Muscle layer of duodenum (tissue), 2 donors: ENCODE results near the gene HSPG2.
"Not testable (repeated sequence)": the region's sequence is repeated elsewhere in the genome, so short reads cannot be mapped to it uniquely, and the experiment has no call there.

ENCODE experiments used
- H3K27ac ChIP-seq: one replicate; pipeline ENCODE4 v1.7.0; 2013; ENCODE audit warnings: mild to moderate bottlenecking, low read length
- H3K27me3 ChIP-seq: one replicate; pipeline ENCODE4 v1.7.0; 2013; ENCODE audit warnings: low read depth, mild to moderate bottlenecking, control low read depth, low read length
- H3K36me3 ChIP-seq, 2 donors: one replicate each; pipeline ENCODE4 v1.7.0; 2013; ENCODE audit warnings: low read length in 2 of 2, control low read depth in 1 of 2, mild to moderate bottlenecking in 1 of 2; ENCODE audit not compliant: insufficient read depth in 2 of 2, control insufficient read depth in 1 of 2
- H3K4me1 ChIP-seq, 2 donors: one replicate each; pipeline ENCODE4 v1.7.0; 2013; ENCODE audit warnings: low read length in 2 of 2, mild to moderate bottlenecking in 2 of 2, control low read depth in 1 of 2, moderate library complexity in 1 of 2; ENCODE audit not compliant: insufficient read depth in 2 of 2, control insufficient read depth in 1 of 2
- H3K4me3 ChIP-seq, 2 donors: one replicate each; pipeline ENCODE4 v1.7.0; 2013; ENCODE audit warnings: low read length in 2 of 2, low read depth in 1 of 2, mild to moderate bottlenecking in 1 of 2
- H3K9me3 ChIP-seq, 2 donors: one replicate each; pipeline ENCODE4 v1.7.0; 2013; ENCODE audit warnings: low read length in 2 of 2, control low read depth in 1 of 2, mild to moderate bottlenecking in 1 of 2; ENCODE audit not compliant: control insufficient read depth in 1 of 2
- donor health status: healthy.

HSPG2 gene

GRCh38 chr1:21930080-21930571 is 7.0 kb downstream of the HSPG2 start:
- no peaks in the 10 kb centered on the region for H3K9me3 ChIP-seq
- no peaks in the 10 kb centered on the region for H3K27me3 ChIP-seq
- peaks cover 55 to 80% of the 10 kb centered on the region in 2 donors for H3K4me1 ChIP-seq
- H3K27ac ChIP-seq, result peak overlapping the region; percentile 95
- H3K4me3 ChIP-seq, result no peak overlapping the region
- H3K36me3 ChIP-seq, result no peaks in the 10 kb centered on the region

DNA sequence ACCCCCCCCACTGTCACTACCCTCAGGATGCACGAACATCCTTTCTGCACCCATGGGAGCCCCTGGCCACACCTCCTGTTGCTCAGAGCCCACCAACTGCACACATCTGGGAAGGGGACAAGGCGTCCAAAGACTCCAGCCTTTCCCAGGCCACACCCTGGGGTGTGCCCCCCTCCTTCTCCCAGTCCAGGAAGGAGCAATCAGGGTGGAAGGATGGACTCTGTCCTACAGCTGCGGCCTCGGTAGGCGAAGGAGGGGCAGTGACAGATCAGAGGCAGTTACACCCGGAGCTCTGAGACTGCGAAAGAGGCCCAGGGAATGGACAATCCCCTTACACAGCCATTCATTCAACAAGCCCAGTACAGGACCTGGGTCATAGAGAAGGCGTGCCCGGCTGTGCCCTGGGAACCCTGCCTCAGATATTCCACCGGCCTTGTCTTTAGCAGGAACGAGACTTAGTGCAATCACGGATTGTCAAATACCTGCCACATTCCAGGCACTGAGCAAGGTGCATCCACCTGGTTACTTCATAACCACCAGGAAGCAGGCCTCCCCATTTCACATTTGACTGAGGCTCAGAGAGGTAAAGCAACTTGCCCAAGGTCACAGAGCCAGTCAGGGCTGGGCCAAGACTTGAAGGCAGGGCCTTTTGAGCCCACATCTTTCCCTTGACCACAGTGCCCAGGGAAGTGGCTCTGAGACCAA is 9.4 kb downstream of the HSPG2 start:
- no peaks in the 10 kb centered on the region for H3K27me3 ChIP-seq
- H3K9me3 ChIP-seq, result no peaks in the 10 kb centered on the region
- H3K36me3 ChIP-seq, result no peaks in the 10 kb centered on the region
- peak overlapping the region in 1 of 2 donors; percentile 20 for H3K4me3 ChIP-seq
- peaks cover 57 to 82% of the 10 kb centered on the region in 2 donors for H3K4me1 ChIP-seq
- peak overlapping the region; percentile 87 for H3K27ac ChIP-seq

- H3K27me3 ChIP-seq, result no peaks in the 10 kb centered on the region
- no peaks in the 10 kb centered on the region for H3K36me3 ChIP-seq
- peak overlapping the region in 1 of 2 donors; percentile 20 for H3K4me3 ChIP-seq
- H3K9me3 ChIP-seq, result no peaks in the 10 kb centered on the region
- H3K27ac ChIP-seq, result peak overlapping the region; percentile 87
- peaks cover 50 to 79% of the 10 kb centered on the region in 2 donors for H3K4me1 ChIP-seq
Measured at GRCh38 chr1:21926814-21927532, 10.1 kb downstream of the HSPG2 start.

- Histone ChIP-seq H3K9me3 (no peaks in the 10 kb centered on the region), H3K36me3 (no peaks in the 10 kb centered on the region), H3K4me1 (peaks cover 49 to 75% of the 10 kb centered on the region in 2 donors), H3K27ac (peak overlapping the region; percentile 87), H3K4me3 (peak overlapping the region in 1 of 2 donors; percentile 25), H3K27me3 (no peaks in the 10 kb centered on the region)
Measured at GRCh38 chr1:21926065-21926464, 11.0 kb downstream of the HSPG2 start.

DNA sequence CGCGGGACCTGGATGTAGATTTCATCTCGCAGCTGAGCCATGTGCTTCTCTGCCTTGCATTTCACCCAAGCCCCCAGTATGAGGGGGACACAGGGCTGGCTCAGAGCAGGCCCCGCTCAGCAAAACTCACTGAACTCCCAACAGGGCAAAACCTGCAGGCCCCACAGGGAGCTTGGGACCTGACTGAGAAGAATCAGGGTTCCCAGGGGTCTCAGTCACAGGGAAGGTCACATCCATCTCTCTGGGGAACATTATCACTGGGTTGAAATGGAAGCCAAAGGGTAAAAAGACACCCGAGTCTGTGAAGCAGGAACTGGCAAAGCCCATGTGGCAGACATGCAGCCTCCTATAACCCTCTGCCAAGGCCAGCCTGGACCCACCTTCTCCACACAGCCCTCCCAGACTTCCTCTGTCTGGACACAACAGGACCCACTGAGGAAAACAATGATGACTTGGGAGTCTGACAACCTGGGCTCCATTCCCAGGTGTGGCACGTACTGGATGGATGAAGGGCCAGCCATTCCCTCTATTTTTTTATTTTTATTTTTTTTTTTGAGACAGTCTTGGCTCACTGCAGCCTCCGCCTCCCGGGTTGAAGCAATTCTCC is 11.7 kb downstream of the HSPG2 start:
- peaks cover 55 to 75% of the 10 kb centered on the region in 2 donors for H3K4me1 ChIP-seq
- H3K27ac ChIP-seq, result peak overlapping the region; percentile 87

DNA sequence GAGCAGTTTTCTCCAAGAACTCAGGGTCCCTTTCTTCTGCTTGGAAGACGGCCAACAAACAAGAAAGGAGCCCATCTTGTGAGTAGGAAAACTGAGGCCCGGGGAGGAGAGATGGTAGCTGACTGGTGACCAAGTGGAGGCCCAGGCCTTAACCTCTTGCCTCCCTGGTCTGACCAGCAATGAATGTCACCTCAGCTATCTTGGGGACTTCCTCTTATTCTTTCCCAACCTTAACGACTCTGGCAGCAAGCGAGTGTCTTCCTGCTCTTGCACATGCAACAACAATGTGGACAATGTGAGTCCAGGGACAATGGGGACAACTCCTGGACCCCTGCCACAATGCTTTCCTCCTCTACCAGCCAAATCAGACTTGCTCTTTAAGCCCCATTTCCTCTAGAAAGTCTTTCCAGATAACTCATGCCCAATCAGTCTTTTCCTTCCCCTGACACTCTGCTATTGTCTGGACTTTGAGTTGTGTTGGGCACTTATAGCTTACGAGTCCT is 12.6 kb downstream of the HSPG2 start:
- Histone ChIP-seq H3K36me3 (no peaks in the 10 kb centered on the region), H3K4me3 (no peak overlapping the region), H3K27ac (peak overlapping the region; percentile 87), H3K4me1 (peaks cover 48 to 68% of the 10 kb centered on the region in 2 donors), H3K27me3 (no peaks in the 10 kb centered on the region), H3K9me3 (no peaks in the 10 kb centered on the region)

More for the DNA sequence above, 11.7 kb downstream of the HSPG2 start:
- Histone ChIP-seq H3K27me3 (no peaks in the 10 kb centered on the region), H3K36me3 (no peaks in the 10 kb centered on the region), H3K4me3 (peak overlapping the region in 1 of 2 donors; percentile 25), H3K9me3 (no peaks in the 10 kb centered on the region)

DNA sequence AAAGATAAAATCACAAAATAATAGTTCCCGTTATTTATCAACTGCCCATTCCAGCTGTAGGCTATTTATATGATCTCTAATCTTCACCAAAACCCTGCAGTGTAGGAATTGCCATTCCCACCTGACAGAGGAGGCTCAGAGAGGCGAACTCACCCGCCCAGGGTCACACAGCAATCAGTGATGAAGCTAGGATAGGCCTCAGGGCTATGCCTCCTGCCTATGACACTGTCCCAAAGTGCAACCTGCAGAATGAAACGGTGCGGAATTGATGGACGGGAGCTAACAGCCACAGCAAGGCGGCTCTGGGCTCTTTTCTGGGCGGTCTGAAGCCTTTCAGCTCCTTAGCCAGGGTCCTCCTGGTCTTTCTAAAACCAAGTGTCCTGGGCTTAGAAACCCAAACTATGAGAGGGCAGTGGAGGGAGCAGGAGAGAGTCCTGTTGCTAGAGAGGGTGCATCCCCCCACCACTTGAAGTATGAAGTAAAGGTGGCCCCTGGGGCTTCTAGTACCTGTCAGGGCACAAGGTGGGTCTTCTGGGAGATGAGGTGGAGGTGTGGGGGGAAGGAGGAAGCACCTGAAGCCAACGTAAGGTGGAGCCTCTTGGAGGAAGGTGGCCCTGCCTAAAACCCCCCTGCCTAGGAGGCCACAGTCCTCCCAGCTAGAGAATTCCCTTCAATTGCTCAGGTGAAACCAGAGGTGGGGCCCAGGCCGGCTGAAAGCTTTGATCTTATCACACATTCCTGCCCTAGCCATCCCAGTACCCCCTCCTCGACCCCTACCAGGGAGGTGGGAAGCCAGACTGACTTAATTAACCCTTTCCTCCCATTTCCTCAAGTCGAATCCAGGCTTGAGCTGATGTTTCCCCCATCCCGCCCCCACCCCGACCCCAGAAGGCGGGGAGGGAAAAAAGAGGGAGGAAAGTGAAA is 14.8 kb downstream of the HSPG2 start:
- Histone ChIP-seq H3K9me3 (no peaks in the 10 kb centered on the region), H3K27me3 (no peaks in the 10 kb centered on the region), H3K4me3 (no peak overlapping the region), H3K4me1 (peaks cover 41 to 71% of the 10 kb centered on the region in 2 donors), H3K27ac (peak overlapping the region; percentile 87), H3K36me3 (peaks cover 0 to 5% of the 10 kb centered on the region in 2 donors)

- H3K36me3 ChIP-seq, result peaks cover 0 to 5% of the 10 kb centered on the region in 2 donors
- H3K27ac ChIP-seq, result peak overlapping the region; percentile 87
- H3K4me3 ChIP-seq, result no peak overlapping the region
- no peaks in the 10 kb centered on the region for H3K9me3 ChIP-seq
- no peaks in the 10 kb centered on the region for H3K27me3 ChIP-seq
- peaks cover 37 to 62% of the 10 kb centered on the region in 2 donors for H3K4me1 ChIP-seq
Measured at GRCh38 chr1:21921100-21921875, 15.8 kb downstream of the HSPG2 start.

DNA sequence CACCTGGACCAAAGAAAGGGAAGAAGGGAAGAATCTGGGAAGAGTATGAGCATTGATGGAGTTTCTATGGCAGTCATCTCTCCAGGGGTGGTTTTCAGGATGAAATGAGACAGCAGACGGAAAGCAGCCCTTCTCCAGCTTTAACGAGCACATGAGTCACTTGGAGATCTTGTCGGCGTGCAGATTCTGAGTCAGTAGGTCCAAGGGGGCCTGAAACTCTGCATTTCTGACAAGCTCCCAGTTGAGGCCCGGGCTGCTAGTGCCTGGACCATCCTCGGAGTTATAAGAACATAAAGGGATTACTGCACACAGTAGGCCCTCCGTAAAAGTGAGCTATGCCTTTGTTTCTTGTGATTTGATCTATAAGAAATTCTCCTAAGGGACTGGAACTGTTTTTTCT is 17.6 kb downstream of the HSPG2 start:
- H3K4me1 ChIP-seq, result peaks cover 30 to 59% of the 10 kb centered on the region in 2 donors
- H3K27ac ChIP-seq, result peak overlapping the region; percentile 37
- H3K4me3 ChIP-seq, result no peak overlapping the region

DNA sequence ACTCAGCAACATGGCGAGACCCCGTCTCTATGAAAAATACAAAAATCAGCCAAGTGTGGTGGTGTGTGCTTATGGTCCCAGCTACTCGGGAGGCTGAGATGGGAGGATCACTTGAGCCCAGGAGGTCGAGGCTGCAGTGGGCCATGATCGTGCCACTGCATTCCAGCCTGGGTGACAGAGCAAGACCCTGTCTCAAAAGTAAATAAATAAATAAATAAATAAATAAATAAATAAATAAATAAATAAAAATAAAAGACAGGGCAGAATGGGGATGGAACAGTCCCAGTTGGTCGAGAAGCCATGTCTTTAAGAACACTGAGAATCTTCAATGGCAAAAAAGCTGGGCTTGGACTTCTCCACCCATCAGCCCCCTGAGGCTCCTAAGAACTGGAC is 19.9 kb downstream of the HSPG2 start:
- not testable (repeated sequence) for H3K4me3 ChIP-seq, H3K36me3 ChIP-seq, H3K27me3 ChIP-seq, H3K9me3 ChIP-seq, H3K27ac ChIP-seq
- peaks cover 44 to 69% of the 10 kb centered on the region in 2 donors for H3K4me1 ChIP-seq

More for the DNA sequence above, 17.6 kb downstream of the HSPG2 start:
- Histone ChIP-seq H3K9me3 (no peaks in the 10 kb centered on the region), H3K27me3 (no peaks in the 10 kb centered on the region), H3K36me3 (peaks cover 0 to 5% of the 10 kb centered on the region in 2 donors)
